ENCODE data around the gene RNF150. TPM values are rescaled to one million over a fixed set of nuclear protein-coding genes. Genes with fewer than 3 reads are reported as not detected.

Gene RNF150
- total RNA-seq, 1 experiment from 2014 or later, result 4.4 TPM

DNA sequence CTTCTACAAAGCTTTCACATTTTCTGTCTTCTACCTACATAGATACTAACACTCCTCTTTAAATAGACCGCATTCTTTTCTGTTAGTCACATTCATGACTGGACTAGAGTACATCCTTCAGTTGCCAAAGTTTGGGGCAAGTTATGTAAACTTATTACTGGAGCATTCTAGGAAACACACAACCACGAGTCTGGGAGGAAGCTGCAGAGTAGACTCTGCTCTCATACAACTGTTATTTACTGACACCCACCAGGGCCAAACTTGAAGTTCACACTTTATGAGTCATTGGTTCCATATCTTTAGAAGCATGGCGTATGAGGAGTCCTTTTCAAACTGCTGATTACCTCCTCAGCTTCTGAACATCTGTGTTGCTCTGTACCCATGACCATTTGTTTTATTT, 87.0 kb downstream of the RNF150 start:
- peaks cover 13% of the 10 kb centered on the region in 2 experiments for H3K9me3 Mint-ChIP-seq
- H4K20me1 ChIP-seq (ENCODE audit: control insufficient read depth, insufficient read depth, insufficient read length), result no peaks in the 10 kb centered on the region
- H3K36me3 Mint-ChIP-seq (ENCODE audit: insufficient read depth in 1 of 3, low read depth in 3 of 3), result peaks cover 7 to 13% (median 12%) of the 10 kb centered on the region in 3 experiments
- no peak overlapping the region for H4K8ac ChIP-seq (replicated peaks; ENCODE audit: insufficient read length, low read depth, low read length)
- no peaks in the 10 kb centered on the region for H3K23me2 ChIP-seq (ENCODE audit: insufficient read length, low read depth, low read length, poor library complexity, severe bottlenecking)
- no peaks in the 10 kb centered on the region for H3K27me3 Mint-ChIP-seq (ENCODE audit: low read depth)
- H3K27ac ChIP-seq (ENCODE audit: insufficient read length, low read depth, low read length), result no peak overlapping the region
- H3K4ac ChIP-seq (ENCODE audit: low read depth, low read length), result no peak overlapping the region
- no peak overlapping the region for H3K4me3 Mint-ChIP-seq
- no peak overlapping the region for H3K18ac ChIP-seq (ENCODE audit: insufficient read length, low read depth, low read length)
- H3K23ac ChIP-seq (ENCODE audit: insufficient read length, low read depth, low read length), result no peak overlapping the region
- peaks cover 10% of the 10 kb centered on the region for H3K9me3 ChIP-seq (ENCODE audit: control insufficient read depth, low read depth, low read length)
- H2BK12ac ChIP-seq (ENCODE audit: insufficient read length, low read depth, low read length), result no peak overlapping the region
- TF ChIP-seq, protein P1, sequence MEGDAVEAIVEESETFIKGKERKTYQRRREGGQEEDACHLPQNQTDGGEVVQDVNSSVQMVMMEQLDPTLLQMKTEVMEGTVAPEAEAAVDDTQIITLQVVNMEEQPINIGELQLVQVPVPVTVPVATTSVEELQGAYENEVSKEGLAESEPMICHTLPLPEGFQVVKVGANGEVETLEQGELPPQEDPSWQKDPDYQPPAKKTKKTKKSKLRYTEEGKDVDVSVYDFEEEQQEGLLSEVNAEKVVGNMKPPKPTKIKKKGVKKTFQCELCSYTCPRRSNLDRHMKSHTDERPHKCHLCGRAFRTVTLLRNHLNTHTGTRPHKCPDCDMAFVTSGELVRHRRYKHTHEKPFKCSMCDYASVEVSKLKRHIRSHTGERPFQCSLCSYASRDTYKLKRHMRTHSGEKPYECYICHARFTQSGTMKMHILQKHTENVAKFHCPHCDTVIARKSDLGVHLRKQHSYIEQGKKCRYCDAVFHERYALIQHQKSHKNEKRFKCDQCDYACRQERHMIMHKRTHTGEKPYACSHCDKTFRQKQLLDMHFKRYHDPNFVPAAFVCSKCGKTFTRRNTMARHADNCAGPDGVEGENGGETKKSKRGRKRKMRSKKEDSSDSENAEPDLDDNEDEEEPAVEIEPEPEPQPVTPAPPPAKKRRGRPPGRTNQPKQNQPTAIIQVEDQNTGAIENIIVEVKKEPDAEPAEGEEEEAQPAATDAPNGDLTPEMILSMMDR (conservative IDR thresholded peaks at IDR 0.05), result no peak
- DNase-seq, result no peak
- H2AFZ ChIP-seq (ENCODE audit: low read length), result no peak overlapping the region
- H4K5ac ChIP-seq (ENCODE audit: insufficient read length, low read depth, low read length), result peak overlapping the region; percentile 41
- H2AK5ac ChIP-seq (ENCODE audit: insufficient read length, low read length), result no peak overlapping the region
- no CpG with 5 or more reads among the region's 3 CpGs for WGBS (ENCODE audit: extremely low coverage, insufficient read length, low lambda C conversion rate)
- no peak overlapping the region for H3K4me2 ChIP-seq (ENCODE audit: insufficient read depth, insufficient read length, low read length)
- no peak overlapping the region for H4K91ac ChIP-seq (ENCODE audit: insufficient read length, low read depth, low read length)
- no peak overlapping the region for H2BK120ac ChIP-seq (ENCODE audit: low read depth, low read length, poor library complexity, severe bottlenecking)
- no peak overlapping the region for H3K9ac ChIP-seq (ENCODE audit: extremely low read depth, insufficient read length, low read length)
- no peak overlapping the region for H2BK5ac ChIP-seq (ENCODE audit: insufficient read length, low read length)
- H3K56ac ChIP-seq (ENCODE audit: insufficient read length, low read depth, low read length), result no peak overlapping the region
- H3K4me1 ChIP-seq (ENCODE audit: insufficient read depth, low read length), result no peaks in the 10 kb centered on the region
- no peak overlapping the region for H3K27ac Mint-ChIP-seq
- H3K79me2 ChIP-seq (ENCODE audit: insufficient read depth, low read length), result no peaks in the 10 kb centered on the region
- H2BK15ac ChIP-seq (ENCODE audit: low read depth, low read length), result no peak overlapping the region
- H3K79me1 ChIP-seq (ENCODE audit: insufficient read depth, low read depth, low read length, poor library complexity, severe bottlenecking), result no peaks in the 10 kb centered on the region
- no peak overlapping the region for H3K14ac ChIP-seq (ENCODE audit: insufficient read depth, low read length)
- H3T11ph ChIP-seq (ENCODE audit: low read length), result no peak overlapping the region
- H2BK20ac ChIP-seq (ENCODE audit: low read depth, low read length, poor library complexity, severe bottlenecking), result no peak overlapping the region
- no peaks in the 10 kb centered on the region for H3K27me3 ChIP-seq (ENCODE audit: insufficient read depth, low read length)
- peaks cover 0 to 2% of the 10 kb centered on the region in 2 experiments; a peak in 2 of 4 replicates for H3K4me1 Mint-ChIP-seq
